ENCODE data around the gene PIGR.
"Not testable (repeated sequence)": the region's sequence is repeated elsewhere in the genome, so short reads cannot be mapped to it uniquely, and the experiment has no call there.

Gene PIGR

GRCh38 chr1:206933333-206933945 lies 12.8 kb downstream of the PIGR start:
- no peak for DNase-seq

DNA sequence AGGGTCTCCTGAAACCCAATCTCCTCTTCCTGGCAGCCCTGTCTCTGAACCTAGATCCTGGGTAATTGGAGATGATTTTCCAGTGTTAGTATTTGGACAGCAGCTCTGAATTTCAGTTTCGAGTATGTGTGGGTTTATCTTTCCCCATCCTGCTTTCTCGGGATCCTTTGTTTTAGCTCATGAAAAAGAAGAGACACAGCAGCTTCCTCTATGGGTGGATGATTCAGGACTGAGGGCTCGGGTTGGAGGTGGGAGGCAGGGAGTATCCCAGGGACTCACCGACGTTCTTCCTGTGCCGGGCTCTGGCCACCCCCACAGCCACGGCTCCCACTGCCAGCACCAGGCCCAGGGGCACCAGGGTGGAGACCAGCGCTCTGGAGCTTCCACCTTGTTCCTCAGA lies 14.1 kb downstream of the PIGR start:
- no peak for DNase-seq

DNA sequence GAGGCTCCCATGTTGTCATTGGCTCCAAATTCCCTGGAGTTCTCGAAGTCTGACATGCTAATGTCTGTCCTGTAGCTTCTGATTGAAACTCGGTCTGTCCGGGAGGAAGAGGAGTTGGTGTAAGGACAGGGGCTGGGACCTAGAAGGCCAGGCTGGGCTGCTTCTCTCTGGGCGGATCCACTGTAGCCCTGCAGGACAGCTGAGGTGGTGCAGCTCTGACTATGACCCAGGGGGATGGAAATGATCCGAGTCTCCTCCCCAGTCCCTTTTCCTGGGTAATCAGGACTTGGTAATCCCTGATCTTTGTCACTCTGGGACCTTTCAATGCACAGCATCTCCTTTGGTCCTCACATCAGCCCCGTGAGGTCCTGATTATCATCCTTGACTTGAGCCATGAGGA lies 14.6 kb downstream of the PIGR start:
- no peak for DNase-seq

- no peak for DNase-seq
Measured at GRCh38 chr1:206930210-206930798, 16.0 kb downstream of the PIGR start.

DNA sequence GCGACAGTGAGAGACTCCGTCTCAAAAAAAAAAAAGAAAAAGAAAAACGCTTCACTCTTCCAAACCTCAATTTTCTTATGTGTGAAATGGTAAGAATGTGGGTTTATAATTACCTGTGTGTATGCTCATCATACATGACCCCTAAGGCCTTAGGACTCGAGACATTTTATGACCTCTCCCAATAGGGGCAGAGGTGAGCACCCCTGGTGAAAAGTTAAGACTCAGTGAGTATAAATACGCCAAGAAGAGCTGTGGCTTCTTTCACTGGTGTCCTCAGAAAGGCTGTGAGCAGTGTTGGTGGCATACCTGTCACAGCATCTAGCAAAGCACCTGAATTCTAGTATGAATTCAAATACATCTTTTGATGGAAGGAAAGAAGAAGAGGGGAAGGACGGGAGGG lies 16.7 kb downstream of the PIGR start:
- no peak for DNase-seq

DNA sequence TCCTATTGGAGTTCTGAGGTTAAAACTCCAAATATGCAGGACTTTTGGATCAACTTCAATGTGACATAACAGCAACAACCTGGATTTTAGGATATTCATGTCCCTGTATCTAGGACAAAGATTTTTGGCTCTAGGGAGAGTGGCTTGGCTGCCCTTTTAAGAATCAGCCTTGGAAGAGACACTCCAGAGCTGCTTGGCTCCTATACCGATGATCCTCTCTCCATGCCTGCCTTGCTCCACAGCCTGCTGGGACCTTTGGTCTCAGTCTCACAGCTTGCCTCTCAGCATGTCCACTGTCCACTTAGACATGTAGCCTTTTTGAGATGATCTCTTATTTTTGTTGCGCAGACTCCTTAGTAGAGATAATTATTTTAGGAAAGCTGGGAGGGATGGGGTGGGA lies 20.0 kb downstream of the PIGR start:
- DNase-seq = no peak

DNA sequence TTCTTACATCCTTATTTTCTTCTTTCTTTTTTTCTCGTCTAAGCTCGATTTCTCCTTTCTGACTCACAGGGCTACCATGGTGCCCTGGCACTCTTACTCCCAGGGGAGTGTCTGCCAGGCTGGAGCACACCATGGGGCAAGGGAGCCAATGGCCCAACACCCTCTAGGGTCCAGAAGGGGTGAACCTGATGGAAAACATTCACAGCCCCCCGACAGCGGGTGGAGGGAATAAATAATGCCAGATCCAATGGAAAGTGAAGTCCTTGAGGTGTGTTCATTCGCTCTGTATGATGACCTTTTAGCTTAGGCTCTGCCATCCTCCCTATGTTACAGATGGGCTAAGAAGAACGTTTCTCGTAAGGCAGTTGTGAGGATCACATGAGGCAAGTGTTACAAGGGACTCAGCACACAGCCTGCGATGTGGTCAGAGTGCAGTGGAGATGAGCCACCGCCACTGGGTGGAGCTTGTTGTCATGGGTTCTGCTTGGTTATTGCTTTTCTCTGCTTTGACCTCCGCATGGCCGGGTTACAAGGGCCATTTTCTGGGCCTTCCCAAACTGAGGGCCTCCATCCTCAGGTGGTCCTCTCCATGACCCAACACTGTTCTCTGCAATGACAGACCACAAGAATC lies 21.0 kb downstream of the PIGR start:
- no peak for DNase-seq

GRCh38 chr1:206924592-206925105 lies 21.6 kb downstream of the PIGR start:
- DNase-seq = no peak

DNA sequence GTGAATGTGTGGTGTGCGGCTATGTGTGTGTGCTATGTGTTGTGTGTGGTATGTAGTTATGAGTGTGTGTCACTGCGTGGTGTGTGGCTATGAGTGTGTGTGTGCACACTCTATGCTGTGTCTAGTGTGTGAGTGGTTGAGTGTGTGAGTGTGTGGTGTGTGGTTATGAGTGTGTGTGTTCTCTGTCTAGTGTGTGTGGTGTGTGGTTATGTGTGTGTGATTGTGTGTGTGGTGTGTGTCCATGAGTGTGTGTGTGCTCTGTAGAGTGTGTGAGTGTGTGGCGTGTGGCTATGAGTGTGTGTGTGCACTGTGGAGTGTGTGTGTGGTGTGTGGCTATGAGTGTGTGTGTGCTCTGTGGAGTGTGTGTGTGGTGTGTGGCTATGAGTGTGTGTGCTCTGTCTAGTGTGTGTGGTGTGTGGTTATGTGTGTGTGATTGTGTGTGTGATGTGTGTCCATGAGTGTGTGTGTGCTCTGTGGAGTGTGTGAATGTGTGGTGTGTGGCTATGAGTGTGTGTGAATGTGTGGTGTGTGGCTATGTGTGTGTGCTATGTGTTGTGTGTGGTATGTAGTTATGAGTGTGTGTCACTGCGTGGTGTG lies 22.2 kb downstream of the PIGR start:
- not testable (repeated sequence) for DNase-seq

- DNase-seq = no peak
Measured at GRCh38 chr1:206923009-206923960, 23.0 kb downstream of the PIGR start.

- DNase-seq = no peak
Measured at GRCh38 chr1:206922524-206922923, 23.7 kb downstream of the PIGR start.

- no peak for DNase-seq
Measured at GRCh38 chr1:206921772-206922265, 24.4 kb downstream of the PIGR start, which contains the start of gene FCMR. TSS of gene FCMR (minus strand) at chr1:206921941. CDS start at chr1:206921854, 87 bp downstream.

DNA sequence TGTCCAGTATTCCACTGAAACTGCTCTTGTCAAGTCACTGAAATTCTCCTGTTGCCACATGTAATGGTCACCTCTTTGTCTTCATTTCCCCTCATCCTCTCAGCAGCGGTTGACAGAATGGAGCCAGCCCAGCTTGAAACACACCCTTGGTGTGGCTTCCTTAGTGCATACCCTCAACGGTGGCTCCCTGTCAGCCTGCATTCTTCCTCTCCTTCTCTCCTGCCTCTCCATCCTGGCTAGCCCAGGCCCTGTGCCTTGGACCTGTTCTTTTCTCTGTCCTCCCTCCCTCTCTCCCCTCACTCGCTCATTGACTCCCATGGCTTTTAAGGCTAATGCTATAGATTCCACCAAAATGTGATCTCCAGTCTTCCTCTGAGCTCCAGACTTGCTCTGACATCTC lies 28.2 kb downstream of the PIGR start:
- no peak for DNase-seq

DNA sequence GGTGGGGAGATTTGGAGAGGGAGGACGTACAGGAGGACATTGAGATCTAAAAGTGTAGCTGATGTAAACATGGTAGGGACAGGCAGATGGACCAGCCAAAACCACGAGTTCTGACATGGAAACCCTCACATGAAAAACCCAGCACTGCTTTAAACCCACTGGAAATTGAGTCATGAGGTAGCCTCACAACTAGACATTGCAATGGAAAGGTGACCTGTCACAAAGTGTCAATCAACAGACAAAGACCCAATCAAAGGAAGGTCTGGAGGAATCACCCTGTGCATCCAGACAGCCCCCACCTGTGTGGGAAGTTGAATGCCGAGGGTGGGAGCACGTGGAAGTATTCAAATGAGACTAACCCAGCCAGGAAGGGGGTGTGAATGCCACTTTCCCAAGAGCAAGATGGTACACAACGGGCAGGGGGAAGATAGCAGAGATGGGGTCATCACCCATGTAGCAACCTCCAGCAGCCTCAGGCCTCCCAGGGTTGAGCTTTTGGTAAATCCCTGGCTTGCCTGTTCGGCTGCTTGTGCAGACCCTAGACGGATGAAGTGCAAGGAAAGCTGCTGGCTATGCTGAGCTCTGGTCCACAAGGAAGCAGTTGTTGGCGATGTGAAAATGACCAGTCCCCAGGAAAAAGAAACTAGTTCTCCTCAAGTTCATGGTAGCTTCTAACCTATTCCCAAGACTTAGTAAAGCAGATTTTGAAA lies 30.1 kb downstream of the PIGR start:
- DNase-seq = no peak

DNA sequence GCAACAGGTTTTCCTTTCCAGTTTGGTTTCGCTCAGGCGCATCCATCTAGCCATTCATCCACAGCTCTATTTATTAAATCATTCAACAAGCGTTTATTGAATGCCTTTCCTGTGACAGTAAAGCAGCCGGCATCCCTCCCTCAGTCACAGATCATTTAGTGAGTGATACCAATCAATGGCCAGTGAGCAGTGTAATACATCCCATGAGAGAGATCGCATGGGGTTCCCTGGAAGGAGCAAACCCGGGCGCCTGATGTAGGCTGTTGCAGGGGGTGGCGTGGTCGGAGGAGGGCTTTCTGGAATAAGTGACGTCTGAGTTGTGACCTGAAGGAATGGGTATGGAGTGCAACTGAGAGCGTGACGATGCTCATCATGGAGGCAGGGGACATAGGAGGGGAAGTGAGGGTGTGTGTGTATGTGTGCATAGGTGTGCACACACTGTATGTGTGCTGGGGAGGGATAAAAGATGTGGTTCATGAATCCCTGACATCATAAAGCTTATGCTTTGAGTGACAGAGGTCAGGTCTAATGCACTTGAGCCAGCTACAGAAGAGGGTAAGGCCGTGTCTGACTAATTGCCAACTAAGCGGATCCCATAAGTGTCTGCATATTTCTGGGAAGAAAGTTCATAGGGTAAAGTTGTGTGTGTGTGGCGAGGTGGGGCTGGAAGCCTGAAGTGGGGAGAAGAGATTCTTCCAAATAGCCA lies 31.1 kb downstream of the PIGR start:
- no peak for DNase-seq

DNA sequence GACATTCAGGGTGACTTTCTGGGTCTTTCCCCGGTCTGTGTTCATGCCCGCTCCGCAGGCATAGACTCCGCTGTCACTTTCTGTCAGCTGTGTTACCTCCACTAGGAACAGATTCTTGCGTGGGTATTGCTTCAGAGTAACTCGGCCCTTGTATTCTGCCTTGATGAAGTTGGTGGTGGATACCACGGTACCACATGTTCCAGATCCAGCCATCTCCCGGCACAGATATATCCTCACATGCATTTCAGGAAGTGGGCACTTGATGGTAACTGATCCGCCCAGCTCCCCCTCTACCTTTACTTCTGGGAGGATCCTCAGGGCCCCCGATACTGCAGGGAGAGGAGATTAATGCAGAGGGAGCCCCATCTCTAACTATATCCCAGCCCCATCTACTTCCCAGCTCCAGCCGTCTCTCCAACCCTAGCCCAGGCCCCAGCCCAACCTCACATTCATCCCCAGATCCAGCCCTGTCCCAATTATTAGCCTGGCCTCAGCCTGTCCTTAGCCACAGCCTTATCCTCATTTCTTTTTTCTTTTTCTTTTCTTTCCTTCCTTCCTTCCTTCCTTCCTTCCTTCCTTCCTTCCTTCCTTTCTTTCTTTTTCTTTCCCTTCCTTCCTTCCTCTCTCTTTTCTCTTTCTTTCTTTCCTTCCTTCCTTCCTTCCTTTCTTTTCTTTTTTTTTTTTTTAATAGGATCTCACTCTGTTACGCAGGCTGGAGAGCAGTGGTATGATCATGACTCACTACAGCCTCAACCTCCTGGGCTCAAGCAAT lies 32.3 kb downstream of the PIGR start:
- DNase-seq = no peak

DNA sequence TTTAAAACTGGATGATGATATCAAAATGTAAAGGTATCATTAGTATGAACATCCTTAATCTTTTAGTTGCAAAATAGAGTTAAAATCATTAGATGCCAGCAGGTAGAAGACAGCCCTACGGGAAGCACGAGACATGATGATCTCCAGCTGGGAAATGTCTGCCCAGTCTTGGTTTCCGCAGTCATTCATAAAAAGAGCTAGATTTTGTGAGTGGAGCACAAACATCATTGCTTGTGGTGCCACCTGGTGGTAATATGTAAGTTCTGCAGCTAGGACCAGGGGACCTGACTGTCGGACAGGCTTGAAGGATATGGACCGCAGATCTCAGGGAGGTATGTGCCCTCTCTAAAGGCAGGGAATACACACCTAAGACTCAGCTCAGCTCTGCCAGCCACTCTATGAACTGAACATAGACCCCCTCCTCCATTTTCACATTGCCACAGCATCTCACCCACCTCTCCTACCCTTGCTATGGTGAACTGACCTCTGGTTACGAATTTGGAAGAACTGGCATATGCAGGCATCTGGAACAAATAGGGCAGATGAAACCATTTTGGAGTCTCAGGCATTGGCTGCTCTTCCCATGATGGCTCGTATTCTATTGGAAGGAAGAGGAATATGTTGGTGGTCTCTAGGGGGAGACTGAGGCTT lies 33.7 kb downstream of the PIGR start:
- DNase-seq = no peak

- DNase-seq = no peak
Measured at GRCh38 chr1:206911064-206911663, 35.1 kb downstream of the PIGR start.

DNA sequence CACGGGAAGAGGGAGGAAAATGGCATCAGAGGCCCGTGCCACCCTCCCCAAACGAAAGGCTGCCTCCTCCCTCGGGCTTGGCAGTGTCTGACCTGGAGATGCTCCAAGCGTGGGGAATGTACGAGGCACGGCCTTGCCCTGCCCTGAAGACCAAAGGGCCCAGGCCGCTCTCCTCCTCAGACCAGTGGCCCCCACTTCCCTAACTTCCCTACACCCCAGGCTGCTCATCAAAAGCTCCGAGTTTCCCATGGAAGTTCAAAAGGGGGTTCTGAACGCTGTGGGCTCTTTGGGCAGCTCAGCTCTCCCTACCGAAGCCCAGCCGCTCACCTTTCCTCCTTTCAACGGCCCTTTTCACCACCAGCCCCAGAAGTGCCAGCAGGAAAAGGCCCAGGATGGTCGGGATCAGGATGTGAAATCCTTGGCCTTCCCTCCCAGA lies 36.4 kb downstream of the PIGR start:
- DNase-seq = no peak

All from activated gamma-delta T cell (primary cell).